ENCODE measurements around the gene PKD2L1. TPM values are rescaled to one million over a fixed set of nuclear protein-coding genes. Genes with fewer than 3 reads are reported as not detected.
A peak's percentile ranks its signal among the peaks of the same experiment; 100 is the strongest.

PKD2L1 gene
- total RNA-seq, 1 donor from 2014 or later, result not detected

DNA sequence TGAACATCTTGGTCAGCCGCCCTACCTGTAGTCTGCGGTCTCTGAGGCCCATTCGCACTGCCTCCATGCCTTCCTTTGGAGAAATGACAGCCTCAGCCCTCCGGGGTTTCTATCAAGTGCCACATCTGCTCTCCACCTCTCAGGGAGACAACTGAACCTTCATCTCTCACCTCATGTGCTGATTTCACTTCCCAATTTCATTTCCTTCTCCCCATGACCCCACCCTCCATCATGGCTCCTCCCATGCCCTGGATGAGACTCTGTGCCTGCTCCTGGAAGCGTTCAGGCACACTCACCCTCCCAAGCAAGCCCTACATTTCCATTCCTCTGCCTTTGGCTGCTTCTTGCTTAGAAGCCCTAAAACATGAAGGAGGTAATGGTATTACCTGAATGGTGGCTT, 9.2 kb upstream of the PKD2L1 start:
- H3K36me3 Mint-ChIP-seq (ENCODE audit: low read depth, unreplicated experiment), result no peaks in the 10 kb centered on the region
- no peak for TF ChIP-seq EZH2 (IDR thresholded peaks at IDR 0.05; ENCODE audit: insufficient read depth, low read length)
- TF ChIP-seq, protein P1, sequence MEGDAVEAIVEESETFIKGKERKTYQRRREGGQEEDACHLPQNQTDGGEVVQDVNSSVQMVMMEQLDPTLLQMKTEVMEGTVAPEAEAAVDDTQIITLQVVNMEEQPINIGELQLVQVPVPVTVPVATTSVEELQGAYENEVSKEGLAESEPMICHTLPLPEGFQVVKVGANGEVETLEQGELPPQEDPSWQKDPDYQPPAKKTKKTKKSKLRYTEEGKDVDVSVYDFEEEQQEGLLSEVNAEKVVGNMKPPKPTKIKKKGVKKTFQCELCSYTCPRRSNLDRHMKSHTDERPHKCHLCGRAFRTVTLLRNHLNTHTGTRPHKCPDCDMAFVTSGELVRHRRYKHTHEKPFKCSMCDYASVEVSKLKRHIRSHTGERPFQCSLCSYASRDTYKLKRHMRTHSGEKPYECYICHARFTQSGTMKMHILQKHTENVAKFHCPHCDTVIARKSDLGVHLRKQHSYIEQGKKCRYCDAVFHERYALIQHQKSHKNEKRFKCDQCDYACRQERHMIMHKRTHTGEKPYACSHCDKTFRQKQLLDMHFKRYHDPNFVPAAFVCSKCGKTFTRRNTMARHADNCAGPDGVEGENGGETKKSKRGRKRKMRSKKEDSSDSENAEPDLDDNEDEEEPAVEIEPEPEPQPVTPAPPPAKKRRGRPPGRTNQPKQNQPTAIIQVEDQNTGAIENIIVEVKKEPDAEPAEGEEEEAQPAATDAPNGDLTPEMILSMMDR (IDR thresholded peaks at IDR 0.05; ENCODE audit: insufficient read depth, low read depth, low read length), result no peak
- DNase-seq (ENCODE audit: low read depth), result no peak
- Histone ChIP-seq H3K27ac (ENCODE audit: low read depth, low read length) (no peak overlapping the region), H3K4me3 (ENCODE audit: insufficient read depth, low read depth, low read length) (no peak overlapping the region), H3K79me2 (ENCODE audit: insufficient read depth, low read length) (no peaks in the 10 kb centered on the region), H3K9me3 (ENCODE audit: insufficient read depth, low read depth, low read length) (no peaks in the 10 kb centered on the region), H4K20me1 (ENCODE audit: insufficient read depth, low read length) (no peaks in the 10 kb centered on the region), H3K27me3 (ENCODE audit: insufficient read depth, low read length) (no peaks in the 10 kb centered on the region), H2AFZ (ENCODE audit: low read depth, low read length) (no peak overlapping the region), H3K4me1 (ENCODE audit: insufficient read depth, low read length) (no peaks in the 10 kb centered on the region), H3K4me2 (ENCODE audit: low read length) (no peak overlapping the region), H3K9ac (ENCODE audit: low read length) (no peak overlapping the region), H3K36me3 (ENCODE audit: insufficient read depth, low read length) (no peaks in the 10 kb centered on the region)
- peaks cover 9% of the 10 kb centered on the region for H3K4me1 Mint-ChIP-seq (ENCODE audit: low read depth, unreplicated experiment)
- H3K27me3 Mint-ChIP-seq (ENCODE audit: low read depth, unreplicated experiment), result peaks cover 15% of the 10 kb centered on the region
- FAIRE-seq, result no peak
- H3K4me3 Mint-ChIP-seq (ENCODE audit: unreplicated experiment), result no peak overlapping the region
- no peak overlapping the region for H3K27ac Mint-ChIP-seq (ENCODE audit: unreplicated experiment)
- no peaks in the 10 kb centered on the region for H3K9me3 Mint-ChIP-seq (ENCODE audit: unreplicated experiment)

DNA sequence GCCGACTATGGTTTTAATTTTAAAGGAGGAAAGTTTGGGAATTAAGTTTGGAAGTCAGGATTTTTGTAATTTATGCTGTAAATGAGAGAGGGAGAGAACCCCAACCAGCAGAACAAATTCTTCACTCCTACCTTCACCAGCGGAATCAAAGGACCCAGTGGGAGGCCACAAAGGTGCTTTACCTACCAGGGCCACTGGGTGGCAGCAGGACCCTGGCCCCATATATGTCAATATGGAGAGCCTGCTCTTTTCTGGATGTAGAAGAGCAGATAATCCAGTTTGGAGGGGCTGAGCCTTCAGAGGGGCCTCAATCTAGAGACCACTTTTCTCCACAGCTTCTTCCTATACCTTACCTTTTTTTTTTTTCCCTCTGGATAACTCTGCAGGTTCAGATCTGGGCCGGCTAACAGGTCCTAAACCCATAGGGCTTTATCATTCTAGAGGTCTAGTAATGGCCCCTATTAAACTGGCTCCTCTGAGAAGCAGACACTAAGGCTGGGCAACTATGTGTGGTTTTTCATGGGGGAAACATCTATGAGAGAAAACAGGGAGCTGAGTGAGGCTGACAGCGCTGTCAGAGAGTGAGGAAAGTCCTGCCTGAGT, 8.5 kb upstream of the PKD2L1 start:
- peaks cover 9% of the 10 kb centered on the region for H3K4me1 Mint-ChIP-seq (ENCODE audit: low read depth, unreplicated experiment)
- H2AFZ ChIP-seq (ENCODE audit: low read depth, low read length), result no peak overlapping the region
- no peaks in the 10 kb centered on the region for H3K79me2 ChIP-seq (ENCODE audit: insufficient read depth, low read length)
- H3K9me3 ChIP-seq (ENCODE audit: insufficient read depth, low read depth, low read length), result no peaks in the 10 kb centered on the region
- peak overlapping the region; percentile 27 for H3K27ac Mint-ChIP-seq (ENCODE audit: unreplicated experiment)
- no peak overlapping the region for H3K9ac ChIP-seq (ENCODE audit: low read length)
- H3K4me1 ChIP-seq (ENCODE audit: insufficient read depth, low read length), result no peaks in the 10 kb centered on the region
- no peaks in the 10 kb centered on the region for H3K36me3 ChIP-seq (ENCODE audit: insufficient read depth, low read length)
- H3K9me3 Mint-ChIP-seq (ENCODE audit: unreplicated experiment), result no peaks in the 10 kb centered on the region
- no peaks in the 10 kb centered on the region for H3K36me3 Mint-ChIP-seq (ENCODE audit: low read depth, unreplicated experiment)
- DNase-seq (ENCODE audit: low read depth), result no peak
- TF ChIP-seq, protein P1 (IDR thresholded peaks at IDR 0.05; ENCODE audit: insufficient read depth, low read depth, low read length), result peak; percentile 90
- TF ChIP-seq EZH2 (IDR thresholded peaks at IDR 0.05; ENCODE audit: insufficient read depth, low read length), result no peak
- H3K4me3 Mint-ChIP-seq (ENCODE audit: unreplicated experiment), result no peak overlapping the region
- H3K4me3 ChIP-seq (ENCODE audit: insufficient read depth, low read depth, low read length), result no peak overlapping the region
- no peak for FAIRE-seq
- H3K27ac ChIP-seq (ENCODE audit: low read depth, low read length), result no peak overlapping the region
- peaks cover 7% of the 10 kb centered on the region for H3K27me3 ChIP-seq (ENCODE audit: insufficient read depth, low read length)
- no peak overlapping the region for H3K4me2 ChIP-seq (ENCODE audit: low read length)
- peaks cover 22% of the 10 kb centered on the region for H3K27me3 Mint-ChIP-seq (ENCODE audit: low read depth, unreplicated experiment)
- no peaks in the 10 kb centered on the region for H4K20me1 ChIP-seq (ENCODE audit: insufficient read depth, low read length)

DNA sequence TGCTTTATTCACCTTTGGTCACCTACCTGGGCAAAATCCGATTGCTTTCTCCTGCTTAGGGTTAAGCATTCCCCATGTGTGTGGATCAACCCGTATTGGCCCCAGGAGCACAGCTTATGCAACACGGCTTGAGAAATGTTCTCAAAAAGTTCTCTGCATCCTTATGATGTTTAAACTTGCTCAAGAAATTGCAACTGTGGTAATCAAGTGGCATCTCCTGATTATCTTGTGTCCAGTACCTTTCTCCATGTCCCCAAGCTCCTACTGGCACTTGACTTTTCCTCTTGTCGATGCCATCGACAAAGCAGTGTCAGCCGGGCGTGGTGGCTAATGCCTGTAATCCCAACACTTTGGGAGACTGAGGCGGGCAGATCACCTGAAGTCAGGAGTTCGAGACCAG, 4.7 kb upstream of the PKD2L1 start:
- Histone ChIP-seq H3K4me2 (ENCODE audit: low read length) (no peak overlapping the region), H3K79me2 (ENCODE audit: insufficient read depth, low read length) (no peaks in the 10 kb centered on the region), H3K9me3 (ENCODE audit: insufficient read depth, low read depth, low read length) (no peaks in the 10 kb centered on the region), H3K9ac (ENCODE audit: low read length) (no peak overlapping the region), H3K4me1 (ENCODE audit: insufficient read depth, low read length) (no peaks in the 10 kb centered on the region), H3K36me3 (ENCODE audit: insufficient read depth, low read length) (no peaks in the 10 kb centered on the region), H3K27me3 (ENCODE audit: insufficient read depth, low read length) (peaks cover 19% of the 10 kb centered on the region), H2AFZ (ENCODE audit: low read depth, low read length) (no peak overlapping the region), H3K4me3 (ENCODE audit: insufficient read depth, low read depth, low read length) (no peak overlapping the region), H4K20me1 (ENCODE audit: insufficient read depth, low read length) (no peaks in the 10 kb centered on the region), H3K27ac (ENCODE audit: low read depth, low read length) (no peak overlapping the region)
- FAIRE-seq (no peak), DNase-seq (ENCODE audit: low read depth) (no peak)
- no peak for TF ChIP-seq EZH2 (IDR thresholded peaks at IDR 0.05; ENCODE audit: insufficient read depth, low read length)
- TF ChIP-seq, protein P1 (IDR thresholded peaks at IDR 0.05; ENCODE audit: insufficient read depth, low read depth, low read length), result no peak
- H3K27me3 Mint-ChIP-seq (ENCODE audit: low read depth, unreplicated experiment), result peaks cover 45% of the 10 kb centered on the region
- no peaks in the 10 kb centered on the region for H3K4me1 Mint-ChIP-seq (ENCODE audit: low read depth, unreplicated experiment)
- H3K4me3 Mint-ChIP-seq (ENCODE audit: unreplicated experiment), result no peak overlapping the region
- no peaks in the 10 kb centered on the region for H3K36me3 Mint-ChIP-seq (ENCODE audit: low read depth, unreplicated experiment)
- no peak overlapping the region for H3K27ac Mint-ChIP-seq (ENCODE audit: unreplicated experiment)
- no peaks in the 10 kb centered on the region for H3K9me3 Mint-ChIP-seq (ENCODE audit: unreplicated experiment)

All from astrocyte (in vitro differentiated cells and primary cell).